Keratinocyte (primary cell): ENCODE results near the gene BATF.
"Not testable (repeated sequence)": the region's sequence is repeated elsewhere in the genome, so short reads cannot be mapped to it uniquely, and the experiment has no call there.

Source experiments
- EZH2 ChIP-seq: IDR thresholded peaks from one replicate; pipeline ENCODE4 v1.6.1; 2012; ENCODE audit warnings: inconsistent platforms, mild to moderate bottlenecking, low read length, moderate library complexity
- TF ChIP-seq, protein P1 (sequence below), 3 experiments: IDR thresholded peaks in 1 of 3; conservative IDR thresholded peaks in 1 of 3; optimal IDR thresholded peaks in 1 of 3; 2 replicates in 2 of 3; 3 replicates in 1 of 3; pipeline versions ENCODE3 to v1.5.1; 2011; ENCODE audit warnings: low read length in 3 of 3, mild to moderate bottlenecking in 3 of 3, moderate library complexity in 2 of 3, control low read depth in 1 of 3, inconsistent platforms in 1 of 3; ENCODE audit not compliant: insufficient read depth in 2 of 3; ENCODE audit errors: extremely low read depth in 1 of 3

DNA sequence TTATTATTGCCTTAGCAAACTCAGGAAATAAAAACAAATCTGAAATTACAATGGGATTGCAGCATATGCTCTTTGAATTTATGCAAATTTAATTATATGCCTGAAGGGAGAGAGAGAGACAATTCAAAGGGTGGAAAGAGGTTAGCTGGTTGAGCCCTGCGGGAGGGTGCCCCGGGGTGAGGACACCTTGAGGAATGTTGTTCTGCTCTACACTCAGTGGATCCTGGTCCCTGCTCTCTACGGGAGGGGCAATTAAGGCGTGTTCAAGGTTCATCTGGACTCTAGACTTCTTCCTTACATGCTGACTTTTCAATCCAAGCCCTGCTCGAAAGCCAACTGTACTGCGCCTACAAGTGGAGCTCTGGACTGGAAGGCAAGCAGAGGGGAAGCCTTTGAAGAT is 48.1 kb upstream of the BATF start:
- TF ChIP-seq, protein P1, sequence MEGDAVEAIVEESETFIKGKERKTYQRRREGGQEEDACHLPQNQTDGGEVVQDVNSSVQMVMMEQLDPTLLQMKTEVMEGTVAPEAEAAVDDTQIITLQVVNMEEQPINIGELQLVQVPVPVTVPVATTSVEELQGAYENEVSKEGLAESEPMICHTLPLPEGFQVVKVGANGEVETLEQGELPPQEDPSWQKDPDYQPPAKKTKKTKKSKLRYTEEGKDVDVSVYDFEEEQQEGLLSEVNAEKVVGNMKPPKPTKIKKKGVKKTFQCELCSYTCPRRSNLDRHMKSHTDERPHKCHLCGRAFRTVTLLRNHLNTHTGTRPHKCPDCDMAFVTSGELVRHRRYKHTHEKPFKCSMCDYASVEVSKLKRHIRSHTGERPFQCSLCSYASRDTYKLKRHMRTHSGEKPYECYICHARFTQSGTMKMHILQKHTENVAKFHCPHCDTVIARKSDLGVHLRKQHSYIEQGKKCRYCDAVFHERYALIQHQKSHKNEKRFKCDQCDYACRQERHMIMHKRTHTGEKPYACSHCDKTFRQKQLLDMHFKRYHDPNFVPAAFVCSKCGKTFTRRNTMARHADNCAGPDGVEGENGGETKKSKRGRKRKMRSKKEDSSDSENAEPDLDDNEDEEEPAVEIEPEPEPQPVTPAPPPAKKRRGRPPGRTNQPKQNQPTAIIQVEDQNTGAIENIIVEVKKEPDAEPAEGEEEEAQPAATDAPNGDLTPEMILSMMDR (optimal IDR thresholded peaks at IDR 0.05 in 1 of 3, IDR thresholded peaks at IDR 0.05 in 1 of 3, conservative IDR thresholded peaks at IDR 0.05 in 1 of 3; ENCODE audit: extremely low read depth in 1 of 3, insufficient read depth in 2 of 3, low read length in 3 of 3): not testable (repeated sequence)
- TF ChIP-seq EZH2: not testable (repeated sequence)
